HL-60/S4 treated with retinoic acid at 250 ng/mL for 4 days and 3 days (cell line): ENCODE results near the gene CCSER1.
"Not testable (repeated sequence)": the region's sequence is repeated elsewhere in the genome, so short reads cannot be mapped to it uniquely, and the experiment has no call there.

ENCODE experiments used
- in situ Hi-C: fragments of 300-500 bp; cut with MboI; formaldehyde crosslinking; loops from 2 replicates; pipeline ENCODE4 v1.7.0; 2022; ENCODE audit warnings: low sequenced_read_pairs

Gene CCSER1

DNA sequence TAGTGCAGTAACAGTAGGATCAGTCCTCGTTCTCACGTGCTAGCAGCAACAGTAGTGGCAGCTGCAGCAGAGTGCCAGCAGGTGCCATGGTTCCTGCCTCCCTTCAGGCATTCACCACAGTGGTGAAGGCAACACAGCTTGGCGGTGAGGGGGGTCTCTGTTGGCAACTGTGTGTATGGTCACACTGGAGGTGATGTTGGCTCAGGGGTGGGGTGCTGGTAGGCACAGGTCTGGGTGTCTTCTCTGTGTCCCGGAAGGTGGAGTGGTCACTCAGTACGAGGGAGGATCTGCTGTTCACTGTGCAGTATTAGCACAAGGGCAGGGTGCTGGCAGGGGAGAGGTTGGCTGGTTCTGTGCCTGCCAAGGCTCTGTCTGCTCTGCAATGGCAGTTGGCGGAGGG lies 671.8 kb downstream of the CCSER1 start:
- in situ Hi-C loops, result no loop called here

DNA sequence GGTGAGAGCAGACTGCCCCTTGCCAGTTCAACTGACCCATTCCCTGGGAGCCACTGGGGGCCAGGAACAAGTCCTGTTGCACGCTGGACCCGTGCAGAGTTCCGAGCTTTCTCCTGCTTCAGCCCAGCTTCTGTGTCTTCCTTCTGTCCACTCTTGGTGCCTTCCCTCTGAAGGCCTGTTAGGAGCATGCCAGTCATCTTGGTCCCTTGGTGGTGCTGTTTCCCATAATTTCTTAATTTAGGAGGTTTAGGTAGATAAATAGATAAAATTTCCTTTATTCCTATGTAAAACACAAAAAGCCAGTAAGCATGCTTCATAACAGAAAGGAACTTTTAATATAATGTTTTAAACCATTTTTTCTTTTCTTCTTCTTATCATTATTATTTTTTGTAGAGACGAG lies 672.7 kb downstream of the CCSER1 start:
- in situ Hi-C loops, result no loop called here

DNA sequence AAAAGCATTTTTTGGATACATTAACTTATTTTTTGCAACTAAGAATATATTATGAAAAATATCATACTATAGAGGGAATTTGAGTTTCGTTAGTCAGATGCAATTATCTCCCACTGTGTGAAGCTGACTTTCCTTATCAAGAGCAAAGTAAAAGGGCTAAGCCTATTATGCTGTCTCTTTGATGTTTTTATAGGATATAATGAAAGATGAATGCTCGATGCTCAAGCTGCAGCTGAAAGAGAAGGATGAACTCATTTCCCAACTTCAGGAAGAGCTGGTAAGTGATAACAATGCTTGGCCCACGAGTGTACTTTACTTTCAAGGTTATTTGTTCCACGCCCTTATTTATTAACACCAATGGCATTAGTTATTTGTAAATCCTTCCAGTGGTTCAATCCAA lies 688.4 kb downstream of the CCSER1 start:
- in situ Hi-C loops, result no loop called here

DNA sequence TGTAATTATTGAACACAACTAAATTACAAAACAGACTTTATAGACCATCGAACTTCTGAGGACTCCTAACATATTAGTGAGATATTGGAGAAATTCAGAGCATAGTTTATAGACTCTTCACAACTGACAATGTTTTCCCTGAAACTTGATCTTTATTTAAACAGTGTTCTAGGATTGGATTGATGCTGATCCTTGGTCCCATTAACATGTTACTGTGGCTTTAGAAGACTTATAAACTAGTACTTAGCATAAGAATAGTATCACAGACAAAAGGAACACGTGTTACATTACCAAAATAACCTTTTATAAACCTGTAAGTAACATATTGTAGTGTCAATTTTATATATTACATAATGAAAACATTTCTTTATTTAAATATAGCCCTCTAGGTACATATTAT lies 689.6 kb downstream of the CCSER1 start:
- in situ Hi-C loops, result no loop called here

DNA sequence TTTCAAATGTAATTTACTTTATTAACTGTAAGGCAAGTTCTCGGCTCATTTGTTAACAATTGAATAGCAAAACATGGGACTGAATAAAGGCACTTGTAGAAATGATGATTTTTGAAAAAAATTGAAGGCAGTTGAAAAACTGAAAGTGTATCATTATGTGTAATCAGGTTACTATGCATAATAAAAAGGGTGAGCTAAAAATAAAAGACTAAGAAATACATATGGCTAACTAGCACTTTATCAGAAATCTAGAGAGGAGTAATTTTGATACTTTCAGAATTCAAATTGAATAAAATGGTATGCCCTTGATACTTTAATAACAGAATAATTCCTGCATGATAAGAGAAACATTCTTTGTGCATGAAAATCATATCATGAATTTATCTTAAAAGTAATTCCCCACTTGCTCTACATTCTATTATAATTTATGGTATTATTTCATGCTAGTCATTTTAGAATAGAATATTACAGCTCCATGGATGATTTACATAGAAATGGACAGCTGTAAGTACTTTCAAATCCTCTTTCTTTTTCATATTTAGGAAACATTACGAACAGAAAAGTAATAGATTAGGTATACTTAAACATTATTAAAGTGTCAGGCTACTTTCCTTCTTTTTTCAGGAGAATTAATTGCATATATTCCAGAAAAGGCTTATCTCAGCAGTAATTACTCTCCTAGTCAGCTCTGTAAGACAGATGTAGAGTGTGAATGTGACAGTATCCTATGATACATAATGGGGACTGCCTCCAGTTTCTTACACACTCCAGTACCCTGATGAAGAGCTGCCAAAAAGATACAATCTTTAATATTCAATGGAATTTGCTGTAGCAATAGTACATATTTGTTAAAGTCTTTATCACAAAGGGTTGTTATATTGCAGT lies 697.3 kb downstream of the CCSER1 start:
- in situ Hi-C loops, result no loop called here

DNA sequence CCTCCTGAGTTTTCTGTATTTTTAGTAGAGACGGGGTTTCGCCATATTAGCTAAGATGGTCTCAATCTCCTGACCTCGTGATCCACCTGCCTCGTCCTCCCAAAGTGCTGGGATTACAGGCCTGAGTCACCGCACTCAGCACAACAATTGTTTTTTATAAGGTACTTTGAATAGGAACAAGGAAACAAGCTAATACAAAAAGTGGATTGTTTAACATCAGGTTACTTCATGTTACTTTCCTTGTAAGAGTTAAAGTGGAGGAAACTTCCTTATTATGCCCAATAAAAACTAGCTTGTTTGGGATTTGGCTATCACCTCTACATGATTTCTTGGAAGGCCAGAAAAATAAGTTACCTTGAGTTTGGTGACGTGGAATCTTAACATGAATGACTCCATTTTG lies 698.7 kb downstream of the CCSER1 start:
- in situ Hi-C loops, result no loop called here

DNA sequence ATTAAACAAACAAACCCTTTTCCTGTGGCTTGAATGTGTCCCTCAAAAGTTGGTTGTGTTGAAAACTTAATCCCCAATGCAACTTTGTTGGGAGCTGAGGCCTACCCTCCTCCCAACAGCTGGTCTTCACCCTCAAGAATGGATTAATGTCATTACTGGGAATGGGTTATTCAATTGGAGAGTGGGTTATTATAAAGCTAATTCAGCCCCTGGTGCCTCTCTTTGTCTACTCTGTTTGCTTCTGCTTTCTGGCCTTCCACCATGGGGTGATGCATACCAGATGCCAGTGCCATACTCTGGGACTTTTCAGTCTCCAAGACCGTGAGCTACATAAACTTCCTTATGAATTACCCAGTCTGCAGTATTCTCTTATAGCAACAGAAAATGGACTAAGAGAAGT lies 706.5 kb downstream of the CCSER1 start:
- in situ Hi-C loops, result no loop called here

DNA sequence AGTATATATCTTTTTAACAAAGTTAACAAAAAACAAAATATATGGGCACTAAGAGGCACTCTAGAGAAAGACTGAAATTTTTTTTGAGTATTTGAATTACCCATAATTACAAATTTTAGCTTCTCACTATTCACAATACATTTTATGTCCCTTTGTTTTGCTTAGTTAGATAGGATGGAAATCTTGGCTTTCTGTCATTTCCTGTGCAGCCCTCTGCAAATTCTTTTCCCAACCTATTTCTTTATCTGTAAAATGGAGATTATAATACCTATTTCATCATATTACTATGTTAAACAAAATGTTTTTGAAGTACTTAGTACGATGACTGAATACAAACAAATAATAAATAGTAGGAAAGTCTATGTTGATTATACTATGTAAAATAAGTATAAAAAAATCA lies 710.0 kb downstream of the CCSER1 start:
- in situ Hi-C loops, result no loop called here

DNA sequence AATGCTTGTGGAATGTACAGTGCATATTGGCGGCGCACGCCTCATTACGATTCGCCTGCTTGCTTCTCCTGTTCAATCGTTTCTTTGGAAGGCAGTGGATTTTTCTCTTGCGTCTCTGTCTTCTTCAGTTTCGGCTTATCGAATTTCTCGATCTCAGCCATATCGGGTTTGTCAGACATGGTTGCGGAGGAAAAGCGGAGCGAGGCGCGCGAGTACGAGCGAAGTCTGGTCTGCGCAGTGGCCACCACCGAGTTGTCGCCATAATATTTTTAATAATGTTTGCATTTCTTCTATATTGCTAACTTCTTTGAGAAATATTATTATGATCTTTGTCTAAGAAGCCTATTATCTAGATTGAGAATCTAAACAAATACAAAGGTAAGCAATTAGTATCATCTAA lies 711.7 kb downstream of the CCSER1 start:
- in situ Hi-C loops, result not testable (repeated sequence)

DNA sequence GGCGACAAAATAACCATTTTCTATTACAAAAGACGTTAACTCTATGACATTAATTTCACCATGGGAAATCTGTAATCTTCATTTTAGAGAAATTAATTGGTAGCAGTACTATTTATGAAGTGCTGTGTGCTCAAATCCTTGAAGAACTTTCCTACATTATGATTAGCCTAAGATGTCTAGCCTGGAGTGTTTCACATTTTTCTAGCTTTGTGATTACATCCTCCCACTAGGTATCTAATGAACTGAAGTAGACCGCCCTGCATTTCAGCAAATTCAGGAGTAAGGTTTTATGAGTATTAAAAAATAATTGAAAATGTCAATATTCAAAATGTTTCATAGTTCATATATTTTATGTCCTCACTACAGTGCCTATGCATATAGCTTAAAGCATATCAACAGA lies 713.1 kb downstream of the CCSER1 start:
- in situ Hi-C loops, result no loop called here

DNA sequence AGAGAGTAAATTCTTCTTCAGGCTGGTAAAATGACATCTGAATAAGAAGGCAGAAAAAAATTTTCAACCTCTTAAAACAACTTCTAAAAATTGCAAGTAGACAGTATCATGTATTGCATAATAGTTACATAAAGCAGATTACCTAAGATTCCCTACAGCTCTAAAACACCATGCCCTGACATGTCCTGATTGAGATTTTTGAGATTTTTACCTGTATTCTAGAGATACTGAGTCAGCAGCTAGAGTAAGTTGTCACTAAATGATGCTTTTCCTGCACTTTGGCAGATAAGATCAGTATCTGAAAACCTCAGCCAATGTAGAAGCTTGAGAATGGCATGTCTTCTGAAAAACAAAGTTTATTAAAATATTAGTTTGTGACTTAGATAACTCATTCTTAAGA lies 713.6 kb downstream of the CCSER1 start:
- in situ Hi-C loops, result no loop called here

DNA sequence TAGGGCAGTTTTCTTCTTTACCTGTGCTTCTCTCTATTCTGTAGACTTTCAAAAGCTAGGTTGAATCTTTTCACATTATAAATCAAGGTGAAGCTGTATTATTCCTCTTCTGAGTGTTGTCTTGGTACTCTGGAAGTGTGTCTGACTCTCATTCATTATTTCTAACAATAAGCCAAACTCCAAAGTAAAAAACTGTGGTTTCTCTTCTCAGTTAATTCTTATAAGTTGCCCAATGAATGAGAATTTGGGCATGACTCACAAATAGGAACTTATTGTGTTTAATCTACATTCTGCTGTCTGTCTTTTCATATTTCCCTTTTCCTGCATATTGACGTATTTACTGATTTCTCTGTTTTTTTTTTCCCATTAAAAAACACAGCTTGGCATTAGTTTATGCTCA lies 714.5 kb downstream of the CCSER1 start:
- in situ Hi-C loops, result no loop called here

DNA sequence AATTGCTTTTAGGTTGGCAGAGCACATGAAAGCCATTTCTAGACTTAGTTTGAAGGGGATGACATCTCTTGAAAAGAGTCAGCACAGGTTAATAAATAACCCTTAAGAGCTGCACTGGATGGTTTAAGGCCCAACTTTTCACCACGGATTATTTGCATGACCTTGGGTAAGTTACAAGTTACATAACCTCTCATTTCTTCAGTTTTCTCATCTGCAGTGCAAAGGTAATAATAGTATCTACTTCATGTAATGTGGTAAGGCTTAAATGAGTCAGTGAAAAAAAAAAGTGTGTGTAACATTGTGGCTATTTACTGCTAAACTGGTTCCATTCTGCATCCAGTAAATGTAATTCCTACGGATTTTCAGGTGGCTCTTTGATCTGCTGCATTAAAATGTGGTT lies 715.8 kb downstream of the CCSER1 start:
- in situ Hi-C loops, result no loop called here

DNA sequence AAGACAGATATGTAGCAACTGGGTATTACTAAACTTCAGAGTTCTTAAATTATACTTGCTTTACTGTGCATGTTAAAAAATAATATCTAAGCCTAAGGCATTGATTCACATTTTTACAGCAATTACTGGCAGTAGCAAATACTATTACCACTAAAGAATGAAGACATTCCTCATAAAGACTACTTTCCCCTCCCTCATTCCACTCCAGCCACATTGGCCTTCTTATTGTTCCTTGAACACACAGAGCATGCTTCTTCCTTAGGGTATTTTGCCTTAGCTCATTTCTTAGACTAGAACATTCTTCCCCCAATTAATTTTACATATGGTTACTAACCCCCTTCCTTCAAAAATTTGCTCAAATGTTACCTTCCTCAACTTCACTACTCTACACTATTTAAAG lies 717.0 kb downstream of the CCSER1 start:
- in situ Hi-C loops, result no loop called here

DNA sequence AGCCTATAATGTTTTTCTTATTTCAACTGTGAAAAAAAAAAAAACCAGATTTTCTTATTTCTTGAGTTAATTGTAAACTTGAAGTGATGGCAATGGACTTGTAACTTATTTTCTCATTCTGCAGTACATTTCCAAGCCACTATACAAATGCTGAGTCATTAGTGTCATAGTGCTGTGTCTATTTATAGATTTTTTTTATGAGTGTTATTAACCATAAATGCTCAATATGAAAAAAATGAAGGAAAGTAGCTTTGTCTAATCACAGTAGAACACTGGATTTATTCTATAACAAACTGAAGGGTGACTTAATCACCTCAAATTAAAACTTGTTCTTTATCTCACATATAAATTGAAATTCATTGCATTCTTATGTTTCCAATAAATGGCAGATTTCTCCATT lies 718.6 kb downstream of the CCSER1 start:
- in situ Hi-C loops, result no loop called here

DNA sequence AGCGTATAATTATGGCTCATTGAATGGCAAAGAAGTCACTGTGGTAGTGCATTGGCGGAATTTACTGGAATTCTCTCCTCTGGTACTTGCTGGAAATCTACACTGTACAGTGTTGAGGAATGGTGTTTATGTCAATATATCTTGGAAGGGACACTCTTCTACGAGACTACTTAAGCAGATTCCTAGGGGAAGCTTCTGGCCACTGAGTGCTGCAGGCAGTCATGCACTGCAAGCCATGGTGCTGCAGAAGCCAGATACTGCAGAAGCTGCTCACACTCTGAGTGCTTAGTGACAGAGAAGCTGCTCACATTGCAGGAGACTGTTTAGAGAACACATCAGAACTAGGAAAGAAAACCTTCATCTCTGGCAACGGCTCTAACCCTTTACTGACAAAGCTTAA lies 725.0 kb downstream of the CCSER1 start:
- in situ Hi-C loops, result no loop called here

DNA sequence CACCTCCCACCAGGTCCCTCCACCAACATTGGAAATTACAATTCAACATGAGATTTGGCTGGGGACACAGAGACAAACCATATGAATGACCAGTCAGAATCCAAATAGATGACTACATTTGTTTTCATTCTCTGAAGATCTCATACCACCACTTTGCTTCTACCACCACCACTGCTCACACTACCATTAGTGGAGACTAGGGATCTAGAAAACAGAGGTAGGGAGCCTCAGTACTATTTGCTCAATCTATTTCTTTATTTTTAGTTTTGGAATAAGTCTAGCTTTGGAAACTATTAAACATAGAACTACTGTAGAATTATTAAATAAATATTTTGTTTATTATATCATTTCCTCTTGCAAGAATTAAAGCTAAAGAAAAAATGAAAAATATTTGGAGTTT lies 727.9 kb downstream of the CCSER1 start:
- in situ Hi-C loops, result no loop called here

DNA sequence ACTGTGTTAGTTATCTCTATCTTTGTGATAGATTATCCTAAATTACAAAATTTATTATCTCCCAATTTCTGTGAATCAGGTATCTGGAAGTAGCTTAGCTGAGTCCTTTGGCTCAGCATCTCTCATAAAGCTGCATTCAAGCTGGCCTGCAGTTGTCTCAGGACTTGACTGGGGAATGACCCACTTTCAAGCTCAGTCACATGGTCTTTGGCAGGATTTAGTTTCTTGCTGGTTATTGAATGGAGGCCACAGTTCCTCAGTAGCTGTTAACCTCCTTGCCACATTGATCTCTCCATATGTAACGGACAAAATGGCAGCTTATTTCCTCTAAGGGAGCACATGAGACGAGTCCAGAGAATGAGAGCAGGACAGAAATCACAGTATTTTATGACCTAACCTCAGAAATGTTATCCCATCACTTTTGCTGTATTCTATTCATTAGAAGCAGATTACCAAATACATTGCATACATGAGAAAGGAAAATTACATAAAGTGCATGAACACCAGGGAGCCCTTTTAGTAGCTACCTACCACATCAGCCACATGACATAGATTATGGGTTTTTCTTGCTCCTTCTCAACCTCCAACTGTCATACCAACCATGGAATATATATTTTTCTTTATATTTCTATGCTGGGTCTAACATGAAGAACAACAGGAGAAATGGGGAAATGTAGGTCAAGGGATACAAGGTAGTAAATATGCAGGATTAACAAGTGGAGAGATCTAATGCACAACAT lies 730.1 kb downstream of the CCSER1 start:
- in situ Hi-C loops, result no loop called here

DNA sequence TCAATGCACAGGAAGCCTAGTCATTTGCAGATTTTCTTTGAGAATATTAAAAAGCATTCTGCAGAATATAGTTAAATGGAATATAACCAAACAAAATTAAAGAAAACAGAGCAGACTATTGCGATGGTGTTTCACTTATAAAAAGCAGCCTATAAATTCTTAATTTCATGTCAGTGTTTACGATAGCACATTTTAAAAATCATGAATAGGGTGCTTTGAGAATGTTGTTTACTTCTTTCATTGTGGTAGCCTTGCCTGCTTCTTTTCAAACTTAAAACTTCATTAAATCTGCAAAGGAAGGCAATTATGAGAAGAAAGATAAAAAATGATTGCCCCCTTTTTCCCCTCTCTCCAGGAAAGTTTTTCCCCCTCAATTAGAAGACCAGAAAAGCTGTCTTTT lies 748.6 kb downstream of the CCSER1 start:
- in situ Hi-C loops, result no loop called here

DNA sequence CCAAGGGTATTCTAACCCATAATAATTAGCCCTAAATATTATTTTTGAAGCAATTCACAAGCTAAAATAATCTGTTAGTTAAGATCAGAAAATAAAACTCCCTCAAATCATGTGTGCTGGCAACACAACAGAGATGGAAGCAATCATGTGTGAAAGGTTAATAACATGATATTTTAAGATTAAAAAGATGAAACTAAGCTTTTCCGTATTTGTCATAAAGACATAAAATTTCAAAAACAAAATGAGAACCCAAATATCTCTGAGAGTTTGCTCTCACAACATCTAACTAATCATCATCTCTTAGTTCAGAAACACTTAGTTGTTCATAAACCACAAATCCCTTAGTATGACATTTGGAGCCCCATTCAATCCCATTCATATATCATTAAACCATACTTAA lies 749.1 kb downstream of the CCSER1 start:
- in situ Hi-C loops, result no loop called here

DNA sequence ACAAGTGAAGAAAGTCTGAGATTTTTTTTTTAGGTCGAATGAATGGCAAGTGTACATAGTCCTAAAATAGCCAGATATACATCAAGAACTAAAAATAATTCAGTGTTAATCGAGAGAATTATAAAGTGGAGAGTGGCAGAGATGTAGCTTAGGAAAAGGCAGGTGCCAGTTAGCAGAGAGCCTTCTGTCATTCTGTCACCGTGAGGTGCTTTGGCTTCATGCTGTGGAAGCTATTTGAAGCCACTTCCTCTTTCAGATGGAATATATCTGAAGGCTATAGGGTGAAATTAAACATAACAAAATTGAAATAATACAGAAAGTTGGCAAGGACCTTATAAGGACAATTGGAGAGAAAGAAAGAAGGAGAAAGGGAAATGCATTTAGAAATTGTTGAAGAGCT lies 756.3 kb downstream of the CCSER1 start:
- in situ Hi-C loops, result no loop called here

DNA sequence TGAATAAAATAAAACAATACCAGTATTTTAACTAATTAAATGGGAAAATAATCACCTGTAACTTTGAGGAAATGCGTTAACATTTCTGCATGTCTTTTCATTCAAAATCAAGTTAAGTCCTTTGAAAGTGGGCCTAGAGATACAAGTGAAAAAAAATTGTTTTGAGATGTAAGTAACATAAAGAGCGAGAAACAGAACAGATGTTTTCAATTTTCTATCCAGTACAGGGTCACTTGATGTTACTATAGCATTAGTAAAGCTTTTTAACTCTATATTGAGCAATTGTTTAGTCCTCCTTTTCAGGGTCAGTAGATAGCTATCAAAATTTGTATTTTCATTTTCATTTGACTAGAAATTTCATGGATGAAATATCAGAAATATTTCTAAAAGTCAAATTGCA lies 761.4 kb downstream of the CCSER1 start:
- in situ Hi-C loops, result no loop called here
